GM12878 (cell line): ENCODE measurements around the gene STX8.

Experiments used
- CBX3 ChIP-seq: fragments of 200-600 bp; sonication (generic); IDR thresholded peaks from 2 replicates; pipeline ENCODE4 v1.6.1; 2016; ENCODE audit warnings: low read depth, borderline replicate concordance
- CBX5 ChIP-seq: sonication (generic); IDR thresholded peaks from 2 replicates; pipeline ENCODE4 v1.6.1; 2016; ENCODE audit warnings: low read depth, moderate library complexity, mild to moderate bottlenecking, inconsistent platforms
- CTCF ChIP-seq, 3 experiments: IDR thresholded peaks in 2 of 3; conservative IDR thresholded peaks in 1 of 3; 2 replicates each; pipeline ENCODE4 v1.5.1; 2011; ENCODE audit warnings: low read depth in 3 of 3, low read length in 3 of 3, mild to moderate bottlenecking in 3 of 3, control low read depth in 2 of 3, moderate library complexity in 2 of 3, inconsistent platforms in 1 of 3, mixed read lengths in 1 of 3; ENCODE audit not compliant: control insufficient read depth in 2 of 3, insufficient read depth in 1 of 3; ENCODE audit errors: extremely low read depth in 1 of 3
- HDAC6 ChIP-seq: fragments of 200-600 bp; sonication (generic); IDR thresholded peaks from one replicate; pipeline ENCODE4 v1.8.0; 2017; ENCODE audit warnings: antibody characterized with exemption; ENCODE audit not compliant: unreplicated experiment
- HDGF ChIP-seq: fragments of 450-650 bp; IDR thresholded peaks from 2 replicates; pipeline ENCODE4 v1.6.1; 2016; ENCODE audit warnings: antibody characterized with exemption
- POLR2AphosphoS5 ChIP-seq: IDR thresholded peaks from 2 replicates; pipeline ENCODE4 v1.6.1; 2011; ENCODE audit warnings: mild to moderate bottlenecking, low read length, inconsistent platforms
- SP1 ChIP-seq: IDR thresholded peaks from one replicate; pipeline ENCODE4 v1.6.1; 2011; ENCODE audit warnings: low read depth, low read length
- SUZ12 ChIP-seq: fragments of 200-600 bp; sonication (generic); IDR thresholded peaks from one replicate; pipeline ENCODE4 v1.6.1; 2018; ENCODE audit warnings: antibody characterized with exemption, mild to moderate bottlenecking; ENCODE audit not compliant: unreplicated experiment
- YY1 ChIP-seq: IDR thresholded peaks from 2 replicates; pipeline ENCODE4 v1.6.1; 2011; ENCODE audit warnings: low read depth, mild to moderate bottlenecking, low read length
- TF ChIP-seq, protein P1 (sequence below): fragments of 450-650 bp; conservative IDR thresholded peaks from 2 replicates; pipeline ENCODE4 v1.6.1; 2017; ENCODE audit warnings: mild to moderate bottlenecking, moderate library complexity

- no peak for TF ChIP-seq POLR2AphosphoS5
- TF ChIP-seq CTCF (IDR thresholded peaks at IDR 0.05 in 2 of 3, conservative IDR thresholded peaks at IDR 0.05 in 1 of 3; ENCODE audit: control insufficient read depth in 2 of 3, extremely low read depth in 1 of 3, insufficient read depth in 1 of 3, low read depth in 3 of 3, low read length in 3 of 3): no peak
- no peak for TF ChIP-seq CBX3
- no peak for TF ChIP-seq SP1
- TF ChIP-seq SUZ12: no peak
- TF ChIP-seq YY1: no peak
- TF ChIP-seq, protein P1, sequence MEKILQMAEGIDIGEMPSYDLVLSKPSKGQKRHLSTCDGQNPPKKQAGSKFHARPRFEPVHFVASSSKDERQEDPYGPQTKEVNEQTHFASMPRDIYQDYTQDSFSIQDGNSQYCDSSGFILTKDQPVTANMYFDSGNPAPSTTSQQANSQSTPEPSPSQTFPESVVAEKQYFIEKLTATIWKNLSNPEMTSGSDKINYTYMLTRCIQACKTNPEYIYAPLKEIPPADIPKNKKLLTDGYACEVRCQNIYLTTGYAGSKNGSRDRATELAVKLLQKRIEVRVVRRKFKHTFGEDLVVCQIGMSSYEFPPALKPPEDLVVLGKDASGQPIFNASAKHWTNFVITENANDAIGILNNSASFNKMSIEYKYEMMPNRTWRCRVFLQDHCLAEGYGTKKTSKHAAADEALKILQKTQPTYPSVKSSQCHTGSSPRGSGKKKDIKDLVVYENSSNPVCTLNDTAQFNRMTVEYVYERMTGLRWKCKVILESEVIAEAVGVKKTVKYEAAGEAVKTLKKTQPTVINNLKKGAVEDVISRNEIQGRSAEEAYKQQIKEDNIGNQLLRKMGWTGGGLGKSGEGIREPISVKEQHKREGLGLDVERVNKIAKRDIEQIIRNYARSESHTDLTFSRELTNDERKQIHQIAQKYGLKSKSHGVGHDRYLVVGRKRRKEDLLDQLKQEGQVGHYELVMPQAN: no peak
- TF ChIP-seq HDAC6: no peak
- no peak for TF ChIP-seq HDGF
- no peak for TF ChIP-seq CBX5
Observed at GRCh38 chr17:9224485-9224884, 351.1 kb downstream of the STX8 start.
